OCI-LY7 (cell line): ENCODE data around the gene NUP188. TPM values are rescaled to one million over a fixed set of nuclear protein-coding genes. Genes with fewer than 3 reads are reported as not detected.

Experiments used
- BruUV-seq: library from RNA; stranded (reverse); fragments of 400-500 nt; replicated peaks from 2 replicates; lab custom pipeline; 2021; lab: Mats Ljungman, UMichigan
- CTCF ChIA-PET: fragments of 300-600 bp; sonication (Branson Sonifier 250); formaldehyde crosslinking; loops from one replicate; lab custom pipeline; 2022; ENCODE audit warnings: antibody characterized with exemption; ENCODE audit not compliant: unreplicated experiment; lab: Charles Lee
- POLR2A ChIA-PET: fragments of 300-600 bp; sonication (Branson Sonifier 250); formaldehyde crosslinking; loops from one replicate; lab custom pipeline; 2022; ENCODE audit warnings: antibody characterized with exemption; lab: Charles Lee
- DNase-seq: peaks from one replicate; pipeline ENCODE4 v3.0.0-alpha.2; 2015; ENCODE audit warnings: low spot score
- H2AFZ ChIP-seq: fragments of 200-600 bp; sonication (generic), shearing (Covaris generic); 2 replicates; pipeline ENCODE4 v1.6.1; 2014; ENCODE audit warnings: mild to moderate bottlenecking, antibody characterized with exemption, low read length, moderate library complexity
- H3K27ac ChIP-seq: fragments of 200-600 bp; sonication (generic); 2 replicates; pipeline ENCODE4 v1.5.1; 2014; ENCODE audit warnings: mixed run types, low read depth, mild to moderate bottlenecking, moderate library complexity, low read length, inconsistent platforms; ENCODE audit not compliant: poor library complexity, severe bottlenecking
- H3K36me3 ChIP-seq: fragments of 200-600 bp; sonication (generic); 2 replicates; pipeline ENCODE4 v1.6.1; 2014; ENCODE audit warnings: mild to moderate bottlenecking, antibody characterized with exemption, low read length, moderate library complexity, mixed read lengths; ENCODE audit not compliant: insufficient read depth
- H3K4me1 ChIP-seq: fragments of 200-600 bp; sonication (generic); 2 replicates; pipeline ENCODE4 v1.5.1; 2014; ENCODE audit warnings: mild to moderate bottlenecking, low read length; ENCODE audit not compliant: insufficient read depth, poor library complexity, severe bottlenecking
- H3K4me2 ChIP-seq: fragments of 200-600 bp; sonication (generic); 2 replicates; pipeline ENCODE4 v1.6.1; 2014; ENCODE audit warnings: mild to moderate bottlenecking, low read length
- H3K4me3 ChIP-seq: fragments of 200-600 bp; sonication (generic); 2 replicates; pipeline ENCODE4 v1.5.1; 2014; ENCODE audit warnings: mild to moderate bottlenecking, low read depth, low read length; ENCODE audit not compliant: poor library complexity, severe bottlenecking
- H3K79me2 ChIP-seq: fragments of 200-600 bp; sonication (generic); 2 replicates; pipeline ENCODE4 v1.6.1; 2016; ENCODE audit warnings: low read depth, mild to moderate bottlenecking, low read length, moderate library complexity, mixed read lengths; ENCODE audit not compliant: insufficient read depth
- H3K9me2 ChIP-seq: fragments of 200-600 bp; sonication (generic); 2 replicates; pipeline ENCODE4 v1.6.1; 2016; ENCODE audit warnings: mild to moderate bottlenecking, low read length, mixed read lengths; ENCODE audit not compliant: insufficient read depth
- H3K9me3 ChIP-seq: fragments of 200-600 bp; sonication (generic); 2 replicates; pipeline ENCODE4 v1.6.1; 2014; ENCODE audit warnings: mild to moderate bottlenecking, mixed run types, low read length, mixed read lengths
- H4K20me1 ChIP-seq: fragments of 200-600 bp; sonication (generic); 2 replicates; pipeline ENCODE4 v1.6.1; 2014; ENCODE audit warnings: mild to moderate bottlenecking, antibody characterized with exemption, low read length, moderate library complexity, mixed read lengths; ENCODE audit not compliant: insufficient read depth
- CTCF ChIP-seq: fragments of 200-600 bp; sonication (generic); conservative IDR thresholded peaks from 2 replicates; pipeline ENCODE4 v1.5.1; 2014; ENCODE audit warnings: mild to moderate bottlenecking, antibody characterized with exemption, low read length, moderate library complexity, mixed read lengths
- EZH2phosphoT487 ChIP-seq: fragments of 200-600 bp; sonication (generic); IDR thresholded peaks from 2 replicates; pipeline ENCODE4 v1.6.1; 2018; ENCODE audit warnings: low read depth, borderline replicate concordance, mild to moderate bottlenecking, mixed run types, antibody characterized with exemption, low read length, moderate library complexity, mixed read lengths
- intact Hi-C: fragments of 100-400 bp; cut with micrococcal nuclease; formaldehyde crosslinking; loops from one replicate; pipeline ENCODE4 v1.10.0; 2022; ENCODE audit not compliant: unreplicated experiment
- total RNA-seq, 2 experiments: library from RNA; depleted of rRNA in 1 of 2; stranded (reverse); fragments of >200 nt in 1 of 2; shearing (Covaris generic) in 1 of 2; gene quantifications; 2 replicates each; pipeline ENCODE4 v1.2.3, GENCODE V29; 2014 to 2022

NUP188 gene
- total RNA-seq, 2 experiments from 2014 or later, result 73.6 to 83.8 TPM

- intact Hi-C loops, result no loop called here
- peaks cover 2% of the 10 kb centered on the region; the same call in 1 of the 2 replicates for H3K79me2 ChIP-seq
- CTCF ChIA-PET, result no interaction called here
Observed at GRCh38 chr9:129022037-129022436, 74.5 kb downstream of the NUP188 start.

GRCh38 chr9:129023036-129023907 is 75.8 kb downstream of the NUP188 start:
- Histone ChIP-seq H3K4me3 (no peak overlapping the region), H3K27ac (no peak overlapping the region), H3K9me2 (no peaks in the 10 kb centered on the region), H4K20me1 (no peaks in the 10 kb centered on the region), H3K36me3 (no peaks in the 10 kb centered on the region), H3K79me2 (peaks cover 8% of the 10 kb centered on the region; the same call in 1 of the 2 replicates), H3K4me1 (peaks cover 25% of the 10 kb centered on the region), H2AFZ (no peak overlapping the region), H3K9me3 (no peaks in the 10 kb centered on the region), H3K4me2 (no peak overlapping the region)
- no TSS peak for BruUV-seq
- no peak for DNase-seq
- intact Hi-C loops, result no loop called here
- TF ChIP-seq EZH2phosphoT487 (no peak), CTCF (no peak)
- ChIA-PET POLR2A (interaction anchor here (0.5 to 0.6 kb wide), 3 partner anchors 35 to 1021 kb away, joined by 3 to 5 read pairs (median 5); no protein-coding TSS in a partner anchor), CTCF (no interaction called here)

More at GRCh38 chr9:129022037-129022436, 74.5 kb downstream of the NUP188 start:
- H3K4me1 ChIP-seq, result peaks cover 17% of the 10 kb centered on the region
- no peak overlapping the region for H3K4me2 ChIP-seq
- no peak overlapping the region for H3K27ac ChIP-seq
- H4K20me1 ChIP-seq, result no peaks in the 10 kb centered on the region
- DNase-seq, result no peak
- TF ChIP-seq EZH2phosphoT487, result no peak
- TF ChIP-seq CTCF, result no peak
- H3K4me3 ChIP-seq, result no peak overlapping the region
- H2AFZ ChIP-seq, result no peak overlapping the region
- H3K9me2 ChIP-seq, result no peaks in the 10 kb centered on the region
- BruUV-seq, result no TSS peak
- H3K9me3 ChIP-seq, result no peaks in the 10 kb centered on the region
- no peaks in the 10 kb centered on the region for H3K36me3 ChIP-seq
- POLR2A ChIA-PET, result interaction anchor here (0.6 to 1.0 kb wide), 3 partner anchors 97 to 376 kb away, joined by 3 to 4 read pairs (median 3); partner anchors contain the start of gene KYAT1

GRCh38 chr9:129023908-129024233 is 76.4 kb downstream of the NUP188 start:
- H3K4me3 ChIP-seq, result no peak overlapping the region
- POLR2A ChIA-PET, result interaction anchor here (0.5 to 0.6 kb wide), 2 partner anchors 36 to 581 kb away, joined by 3 to 5 read pairs; no protein-coding TSS in a partner anchor
- no peak overlapping the region for H3K27ac ChIP-seq
- no peaks in the 10 kb centered on the region for H4K20me1 ChIP-seq
- no peak overlapping the region for H2AFZ ChIP-seq
- CTCF ChIA-PET, result no interaction called here
- intact Hi-C loops, result no loop called here
- peaks cover 30% of the 10 kb centered on the region for H3K4me1 ChIP-seq
- no peak for DNase-seq
- no peak overlapping the region for H3K4me2 ChIP-seq
- H3K79me2 ChIP-seq, result peaks cover 8% of the 10 kb centered on the region; the same call in 1 of the 2 replicates
- H3K9me3 ChIP-seq, result no peaks in the 10 kb centered on the region
- no peak for TF ChIP-seq CTCF
- TF ChIP-seq EZH2phosphoT487, result no peak
- no TSS peak for BruUV-seq
- no peaks in the 10 kb centered on the region for H3K9me2 ChIP-seq
- no peaks in the 10 kb centered on the region for H3K36me3 ChIP-seq
